Measurements from ENCODE around the gene ZNF160.

- TF ChIP-seq, protein P1, sequence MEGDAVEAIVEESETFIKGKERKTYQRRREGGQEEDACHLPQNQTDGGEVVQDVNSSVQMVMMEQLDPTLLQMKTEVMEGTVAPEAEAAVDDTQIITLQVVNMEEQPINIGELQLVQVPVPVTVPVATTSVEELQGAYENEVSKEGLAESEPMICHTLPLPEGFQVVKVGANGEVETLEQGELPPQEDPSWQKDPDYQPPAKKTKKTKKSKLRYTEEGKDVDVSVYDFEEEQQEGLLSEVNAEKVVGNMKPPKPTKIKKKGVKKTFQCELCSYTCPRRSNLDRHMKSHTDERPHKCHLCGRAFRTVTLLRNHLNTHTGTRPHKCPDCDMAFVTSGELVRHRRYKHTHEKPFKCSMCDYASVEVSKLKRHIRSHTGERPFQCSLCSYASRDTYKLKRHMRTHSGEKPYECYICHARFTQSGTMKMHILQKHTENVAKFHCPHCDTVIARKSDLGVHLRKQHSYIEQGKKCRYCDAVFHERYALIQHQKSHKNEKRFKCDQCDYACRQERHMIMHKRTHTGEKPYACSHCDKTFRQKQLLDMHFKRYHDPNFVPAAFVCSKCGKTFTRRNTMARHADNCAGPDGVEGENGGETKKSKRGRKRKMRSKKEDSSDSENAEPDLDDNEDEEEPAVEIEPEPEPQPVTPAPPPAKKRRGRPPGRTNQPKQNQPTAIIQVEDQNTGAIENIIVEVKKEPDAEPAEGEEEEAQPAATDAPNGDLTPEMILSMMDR (IDR thresholded peaks at IDR 0.05; ENCODE audit: low read length), result no peak
- TF ChIP-seq EZH2 (optimal IDR thresholded peaks at IDR 0.05; ENCODE audit: low read depth, low read length), result no peak
Observed at GRCh38 chr19:53055117-53055516, 48.1 kb downstream of the ZNF160 start.
